GM10847 (cell line): ENCODE measurements around the gene PSMB3.

ENCODE experiments used
- POLR2A ChIP-seq: IDR thresholded peaks from 2 replicates; pipeline ENCODE4 v1.6.1; 2011; ENCODE audit not compliant: insufficient read length; ENCODE audit errors: extremely low read depth

The PSMB3 gene

GRCh38 chr17:38728290-38728831 lies 24.2 kb upstream of the PSMB3 start:
- TF ChIP-seq POLR2A = no peak

GRCh38 chr17:38729368-38729885 lies 23.1 kb upstream of the PSMB3 start:
- no peak for TF ChIP-seq POLR2A

- TF ChIP-seq POLR2A = peak; percentile 14
Observed at GRCh38 chr17:38729886-38730525, 22.5 kb upstream of the PSMB3 start, which contains the start of gene CISD3. Gene CISD3 (plus strand): TSS chr17:38730341. CDS start chr17:38730359, 18 bp downstream.

GRCh38 chr17:38730526-38731379 lies 21.8 kb upstream of the PSMB3 start:
- no peak for TF ChIP-seq POLR2A

GRCh38 chr17:38731526-38732294 lies 20.8 kb upstream of the PSMB3 start:
- TF ChIP-seq POLR2A = no peak

GRCh38 chr17:38732376-38733281 lies 19.9 kb upstream of the PSMB3 start:
- TF ChIP-seq POLR2A = no peak

GRCh38 chr17:38733282-38733981 lies 19.1 kb upstream of the PSMB3 start:
- no peak for TF ChIP-seq POLR2A

- TF ChIP-seq POLR2A = no peak
Observed at GRCh38 chr17:38733982-38734973, 18.3 kb upstream of the PSMB3 start.

- no peak for TF ChIP-seq POLR2A
Observed at GRCh38 chr17:38735161-38735997, 17.2 kb upstream of the PSMB3 start.

- no peak for TF ChIP-seq POLR2A
Observed at GRCh38 chr17:38738007-38738662, 14.4 kb upstream of the PSMB3 start.

- no peak for TF ChIP-seq POLR2A
Observed at GRCh38 chr17:38738686-38739085, 13.9 kb upstream of the PSMB3 start.
